Left lung (tissue), 14 donors: ENCODE measurements around the gene TFF1. TPM values are rescaled to one million over a fixed set of nuclear protein-coding genes. Genes with fewer than 3 reads are reported as not detected.

Experiments used
- ATAC-seq: fragments of 200-7000 bp; cut with Tn5 transposase; one replicate; pipeline ENCODE4 v1.9.1; 2020; ENCODE audit warnings: moderate library complexity
- DNase-seq, 4 donors: peaks; one replicate each; pipeline ENCODE4 v3.0.0-alpha.2; 2013 to 2020
- H3K27ac ChIP-seq, 2 donors: fragments of 200-600 bp; sonication (generic) in 1 of 2; one replicate each; pipeline versions ENCODE4 v1.5.0 to v1.8.0; 2020 to 2021
- H3K27me3 ChIP-seq, 2 donors: fragments of 200-600 bp; sonication (generic) in 1 of 2; one replicate each; pipeline versions ENCODE4 v1.5.0 to v1.8.0; 2020 to 2021
- H3K36me3 ChIP-seq, 2 donors: fragments of 200-600 bp; sonication (generic) in 1 of 2; one replicate each; pipeline versions ENCODE4 v1.5.0 to v1.8.0; 2020 to 2021
- H3K4me1 ChIP-seq, 2 donors: fragments of 200-600 bp; one replicate each; pipeline ENCODE4 v1.8.0; 2021
- H3K4me3 ChIP-seq, 2 donors: fragments of 200-600 bp; sonication (generic) in 1 of 2; one replicate each; pipeline versions ENCODE4 v1.5.0 to v1.8.0; 2020 to 2021; ENCODE audit warnings: mild to moderate bottlenecking in 1 of 2
- H3K9me3 ChIP-seq, 2 donors: fragments of 200-600 bp; sonication (generic) in 1 of 2; one replicate each; pipeline versions ENCODE4 v1.5.0 to v1.8.0; 2020 to 2021
- intact Hi-C, 2 donors: fragments of 100-400 bp; cut with DNase I; formaldehyde crosslinking; loops; one replicate each; pipeline versions ENCODE4 v1.11.2 to v1.14.2; 2022
- long read RNA-seq, 12 donors: library from polyadenylated mRNA in 2 of 12; unstranded in 2 of 12; transcript quantifications; one replicate each; pipeline ENCODE4 v2.0.0 and lab custom pipeline, GENCODE V29; 2019 to 2026
- polyA plus RNA-seq, 6 donors: library from polyadenylated mRNA; unstranded; fragments of 120-200 nt; gene quantifications; one replicate each; pipeline ENCODE4 v1.2.1, GENCODE V29; 2013; ENCODE audit not compliant: insufficient read length in 6 of 6
- total RNA-seq, 2 donors: library from RNA; stranded (reverse); fragmentation: NEBNext Ultra II Directional; extraction: Animal tissue kit (Norgen Biotek cat#: 25700); gene quantifications; one replicate each; pipeline ENCODE4 v1.2.1, GENCODE V29; 2021
- TF ChIP-seq, protein P1 (sequence below), 2 donors: fragments of 200-600 bp; sonication (generic) in 1 of 2; IDR thresholded peaks; one replicate each; pipeline versions ENCODE4 v1.5.0 to v1.8.0; 2021; ENCODE audit warnings: antibody characterized with exemption in 2 of 2
- donor health status: DM: no; HTN: yes; CAD: no.
- donor health status: DM: no; HTN: no; CAD: no.

TFF1 gene
- not detected for total RNA-seq
- polyA plus RNA-seq: not detected
- long read RNA-seq, donor 1: 0 reads
- long read RNA-seq, donor 2: 0 reads
- long read RNA-seq, donor 3: 0 reads
- long read RNA-seq, donor 4: 0 reads
- long read RNA-seq, donor 5: 0 reads
- long read RNA-seq, donor 6: 0 reads
- long read RNA-seq, donor 7, partial matches to known transcripts: 0 of 1 reads
- long read RNA-seq, donor 7, other reads (novel, unspliced or antisense): 0 of 1 reads
- long read RNA-seq, donor 8: 0 reads
- long read RNA-seq, donor 9: 0 reads
- long read RNA-seq, donor 10: 0 reads
- long read RNA-seq, donor 11: 0 reads
- long read RNA-seq, donor 12, partial matches to known transcripts: 0 of 1 reads
- long read RNA-seq, donor 12, other reads (novel, unspliced or antisense): 0 of 1 reads

DNA sequence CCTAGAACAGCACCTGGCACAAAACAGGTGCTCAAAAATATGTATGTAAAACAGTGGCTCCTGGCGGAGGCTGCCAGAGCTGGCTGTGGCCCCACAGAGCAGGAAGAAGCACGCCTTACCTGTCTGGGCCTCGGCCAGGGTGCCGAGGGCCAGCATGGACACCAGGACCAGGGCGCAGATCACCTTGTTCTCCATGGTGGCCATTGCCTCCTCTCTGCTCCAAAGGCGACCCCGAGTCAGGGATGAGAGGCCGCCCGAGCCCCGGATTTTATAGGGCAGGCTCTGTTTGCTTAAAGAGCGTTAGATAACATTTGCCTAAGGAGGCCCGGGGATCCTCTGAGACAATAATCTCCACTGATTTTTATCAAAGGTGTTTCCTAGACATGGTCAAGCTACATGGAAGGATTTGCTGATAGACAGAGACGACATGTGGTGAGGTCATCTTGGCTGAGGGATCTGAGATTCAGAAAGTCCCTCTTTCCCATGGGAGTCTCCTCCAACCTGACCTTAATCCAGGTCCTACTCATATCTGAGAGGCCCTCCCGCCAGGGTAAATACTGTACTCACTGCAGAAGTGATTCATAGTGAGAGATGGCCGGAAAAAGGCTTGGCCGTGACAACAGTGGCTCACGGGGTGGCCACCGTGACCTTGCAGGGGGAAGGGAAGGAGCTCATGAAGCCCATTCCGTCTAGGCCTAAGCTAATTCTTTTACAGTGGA is at the start of gene TFF1:
Gene TFF1, minus strand, starts transcription at position 244 of the 719 bp plus-strand sequence. Its CDS starts 40 bp downstream, at position 204.
- TF ChIP-seq, protein P1, sequence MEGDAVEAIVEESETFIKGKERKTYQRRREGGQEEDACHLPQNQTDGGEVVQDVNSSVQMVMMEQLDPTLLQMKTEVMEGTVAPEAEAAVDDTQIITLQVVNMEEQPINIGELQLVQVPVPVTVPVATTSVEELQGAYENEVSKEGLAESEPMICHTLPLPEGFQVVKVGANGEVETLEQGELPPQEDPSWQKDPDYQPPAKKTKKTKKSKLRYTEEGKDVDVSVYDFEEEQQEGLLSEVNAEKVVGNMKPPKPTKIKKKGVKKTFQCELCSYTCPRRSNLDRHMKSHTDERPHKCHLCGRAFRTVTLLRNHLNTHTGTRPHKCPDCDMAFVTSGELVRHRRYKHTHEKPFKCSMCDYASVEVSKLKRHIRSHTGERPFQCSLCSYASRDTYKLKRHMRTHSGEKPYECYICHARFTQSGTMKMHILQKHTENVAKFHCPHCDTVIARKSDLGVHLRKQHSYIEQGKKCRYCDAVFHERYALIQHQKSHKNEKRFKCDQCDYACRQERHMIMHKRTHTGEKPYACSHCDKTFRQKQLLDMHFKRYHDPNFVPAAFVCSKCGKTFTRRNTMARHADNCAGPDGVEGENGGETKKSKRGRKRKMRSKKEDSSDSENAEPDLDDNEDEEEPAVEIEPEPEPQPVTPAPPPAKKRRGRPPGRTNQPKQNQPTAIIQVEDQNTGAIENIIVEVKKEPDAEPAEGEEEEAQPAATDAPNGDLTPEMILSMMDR (IDR thresholded peaks at IDR 0.05): no peak
- intact Hi-C loops: no loop called here
- H3K9me3 ChIP-seq: no peaks in the 10 kb centered on the region
- H3K4me3 ChIP-seq: no peak within 1 kb of the TSS
- H3K27me3 ChIP-seq: peaks cover 0 to 37% of the 10 kb centered on the region in 2 donors
- H3K4me1 ChIP-seq: no peaks in the 10 kb centered on the region
- no peaks in the 10 kb centered on the region for H3K36me3 ChIP-seq
- ATAC-seq (peak; percentile 79), DNase-seq (no peak)
- no peak within 1 kb of the TSS for H3K27ac ChIP-seq

DNA sequence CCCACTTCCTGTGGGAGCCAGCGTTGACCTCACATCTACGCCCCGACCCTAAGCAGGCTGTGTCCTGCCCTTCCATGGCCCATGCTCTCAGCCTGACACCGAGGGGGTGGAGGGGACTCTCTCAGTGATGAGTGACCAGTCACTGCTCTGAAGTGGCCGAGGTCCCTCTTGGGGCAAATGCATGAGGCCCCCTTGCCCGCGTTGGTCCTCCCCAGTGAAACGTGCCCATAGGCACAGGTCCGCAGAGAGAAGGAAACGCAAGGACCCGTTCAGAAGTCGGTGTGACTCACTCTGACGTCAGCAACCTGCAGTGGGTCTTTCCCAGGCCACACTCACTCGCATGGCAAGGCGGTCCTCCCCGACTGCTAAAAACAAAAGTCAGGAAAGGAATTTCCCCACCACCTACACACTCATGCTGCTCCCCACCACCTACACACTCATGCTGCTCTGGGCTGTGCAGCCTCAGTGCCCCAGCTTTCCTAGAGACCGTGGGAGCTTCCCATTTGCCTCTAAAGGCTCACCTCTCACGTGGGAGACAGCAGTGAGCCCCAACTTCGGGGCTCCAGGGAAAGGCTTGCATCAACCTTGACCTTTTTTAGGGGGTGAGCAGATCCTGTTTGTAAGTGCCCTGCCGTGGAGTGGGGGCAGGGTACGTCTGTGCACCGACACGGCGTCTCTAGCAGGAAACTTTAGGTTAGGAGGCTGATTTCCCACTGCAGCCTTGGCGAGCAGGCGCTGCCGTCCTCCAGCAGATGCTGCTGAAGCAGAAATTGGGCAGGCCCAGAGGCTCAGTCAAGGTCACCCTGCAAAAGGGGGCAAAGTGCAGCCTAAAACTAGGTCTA is 48.8 kb upstream of the TFF1 start:
- TF ChIP-seq, protein P1 (IDR thresholded peaks at IDR 0.05): no peak
- Histone ChIP-seq H3K36me3 (no peaks in the 10 kb centered on the region), H3K4me1 (peaks cover 0 to 13% of the 10 kb centered on the region in 2 donors), H3K4me3 (no peak overlapping the region), H3K27me3 (no peaks in the 10 kb centered on the region), H3K9me3 (no peaks in the 10 kb centered on the region), H3K27ac (no peak overlapping the region)
- intact Hi-C loops: no loop called here
- DNase-seq: no peak
- ATAC-seq: peak; percentile 35

DNA sequence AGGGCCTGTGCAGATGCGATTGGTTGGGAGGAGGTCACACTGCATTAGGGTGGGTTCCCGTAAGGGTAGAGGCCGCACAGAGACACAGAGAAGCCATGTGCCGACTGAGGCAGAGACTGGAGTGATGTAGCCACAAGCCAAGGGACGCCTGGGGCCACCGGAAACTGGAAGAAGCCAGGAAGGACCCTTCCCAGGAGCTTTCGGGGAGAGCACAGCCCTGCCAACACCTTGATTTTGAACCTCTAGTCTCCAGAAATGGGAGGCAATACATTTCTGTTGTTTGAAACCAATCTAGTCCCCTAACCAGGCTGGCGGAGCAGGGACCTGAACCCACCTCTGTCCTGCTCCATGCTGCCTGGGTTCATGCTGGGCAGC is 48.2 kb upstream of the TFF1 start:
- H3K9me3 ChIP-seq: no peaks in the 10 kb centered on the region
- ATAC-seq: no peak
- TF ChIP-seq, protein P1 (IDR thresholded peaks at IDR 0.05): no peak
- no peaks in the 10 kb centered on the region for H3K27me3 ChIP-seq
- peaks cover 0 to 13% of the 10 kb centered on the region in 2 donors for H3K4me1 ChIP-seq
- no peak for DNase-seq
- intact Hi-C loops: no loop called here
- H3K4me3 ChIP-seq: no peak overlapping the region
- H3K27ac ChIP-seq: no peak overlapping the region
- no peaks in the 10 kb centered on the region for H3K36me3 ChIP-seq

DNA sequence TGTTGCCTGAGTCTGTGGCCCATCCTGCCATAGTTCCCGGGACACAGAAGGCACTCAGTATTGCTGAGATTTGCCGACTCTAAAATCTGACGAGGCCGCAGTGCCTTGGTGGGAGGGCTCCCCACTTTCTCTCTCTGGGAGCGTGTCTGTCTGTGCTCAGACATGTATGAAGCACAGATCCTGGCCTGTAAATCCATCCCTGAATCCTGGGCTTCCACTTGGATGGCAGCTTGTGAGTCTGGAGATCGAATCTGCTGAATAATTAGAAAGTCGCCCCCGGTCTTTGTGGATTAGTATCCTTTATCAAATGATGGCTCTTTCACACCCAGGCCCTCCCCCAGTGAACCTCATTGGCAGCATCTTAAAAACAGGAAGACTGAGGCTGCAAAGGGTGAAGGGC is 47.7 kb upstream of the TFF1 start:
- Histone ChIP-seq H3K27ac (no peak overlapping the region), H3K36me3 (no peaks in the 10 kb centered on the region), H3K9me3 (no peaks in the 10 kb centered on the region), H3K4me1 (peaks cover 0 to 13% of the 10 kb centered on the region in 2 donors), H3K4me3 (no peak overlapping the region), H3K27me3 (no peaks in the 10 kb centered on the region)
- no peak for ATAC-seq
- no peak for DNase-seq
- intact Hi-C loops: no loop called here
- TF ChIP-seq, protein P1 (IDR thresholded peaks at IDR 0.05): no peak
